Loucy (cell line): Measurements from ENCODE around the gene OSBPL9.

Experiments
- H2AFZ ChIP-seq: fragments of 200-600 bp; sonication (generic); 2 replicates; pipeline ENCODE4 v1.6.0; 2016; ENCODE audit warnings: antibody characterized with exemption, mild to moderate bottlenecking, low read length, moderate library complexity
- H3F3A ChIP-seq: fragments of 200-600 bp; 2 replicates; pipeline ENCODE4 v1.6.0; 2016; ENCODE audit warnings: antibody characterized with exemption, low read depth, mild to moderate bottlenecking
- H3K27me3 ChIP-seq: fragments of 200-600 bp; sonication (generic); 2 replicates; pipeline ENCODE4 v1.6.1; 2014; ENCODE audit warnings: low read length, mild to moderate bottlenecking; ENCODE audit not compliant: insufficient read depth, poor library complexity, severe bottlenecking
- H3K36me3 ChIP-seq: fragments of 200-600 bp; sonication (generic); 2 replicates; pipeline ENCODE4 v1.6.1; 2016; ENCODE audit warnings: low read length; ENCODE audit not compliant: insufficient read depth
- H3K4me1 ChIP-seq: fragments of 200-600 bp; sonication (generic); 2 replicates; pipeline ENCODE4 v1.5.1; 2014; ENCODE audit warnings: low read length, mild to moderate bottlenecking; ENCODE audit not compliant: insufficient read depth, poor library complexity, severe bottlenecking
- H3K4me2 ChIP-seq: fragments of 200-600 bp; sonication (generic); 2 replicates; pipeline ENCODE4 v1.6.0; 2014; ENCODE audit warnings: antibody characterized with exemption, low read length, low read depth, mild to moderate bottlenecking; ENCODE audit not compliant: poor library complexity, severe bottlenecking
- H3K4me3 ChIP-seq: fragments of 200-600 bp; sonication (generic); 2 replicates; pipeline ENCODE4 v1.5.1; 2014; ENCODE audit warnings: low read length, mild to moderate bottlenecking, mixed read lengths; ENCODE audit not compliant: poor library complexity, severe bottlenecking
- H3K79me2 ChIP-seq: fragments of 200-600 bp; sonication (generic); 2 replicates; pipeline ENCODE4 v1.6.1; 2014; ENCODE audit warnings: low read length; ENCODE audit not compliant: insufficient read depth
- H3K9ac ChIP-seq: fragments of 200-600 bp; sonication (generic); 2 replicates; pipeline ENCODE4 v1.6.0; 2014; ENCODE audit warnings: mild to moderate bottlenecking, low read depth, low read length, moderate library complexity; ENCODE audit not compliant: poor library complexity, severe bottlenecking
- H3K9me2 ChIP-seq: fragments of 200-600 bp; sonication (generic); replicated peaks from 2 replicates; pipeline ENCODE4 v1.6.1; 2016; ENCODE audit warnings: low read depth, low read length, mixed read lengths
- H3K9me3 ChIP-seq: fragments of 200-600 bp; sonication (generic); 2 replicates; pipeline ENCODE4 v1.6.1; 2014; ENCODE audit warnings: mild to moderate bottlenecking, antibody characterized with exemption, low read length, low read depth; ENCODE audit not compliant: insufficient read depth
- H4K20me1 ChIP-seq: fragments of 200-600 bp; sonication (generic); 2 replicates; pipeline ENCODE4 v1.6.0; 2014; ENCODE audit warnings: antibody characterized with exemption, low read length, mild to moderate bottlenecking; ENCODE audit not compliant: insufficient read depth, poor library complexity, severe bottlenecking
- EZH2phosphoT487 ChIP-seq: fragments of 200-600 bp; IDR thresholded peaks from 2 replicates; pipeline ENCODE4 v1.6.1; 2018; ENCODE audit warnings: antibody characterized with exemption, mild to moderate bottlenecking, moderate library complexity, borderline replicate concordance
- TF ChIP-seq, protein P1 (sequence below): fragments of 200-600 bp; sonication (generic); conservative IDR thresholded peaks from 2 replicates; pipeline ENCODE4 v1.5.1; 2014; ENCODE audit warnings: mild to moderate bottlenecking, antibody characterized with exemption, low read length

The OSBPL9 gene

GRCh38 chr1:51776408-51776807, 159.5 kb downstream of the OSBPL9 start:
- no peaks in the 10 kb centered on the region for H4K20me1 ChIP-seq

DNA sequence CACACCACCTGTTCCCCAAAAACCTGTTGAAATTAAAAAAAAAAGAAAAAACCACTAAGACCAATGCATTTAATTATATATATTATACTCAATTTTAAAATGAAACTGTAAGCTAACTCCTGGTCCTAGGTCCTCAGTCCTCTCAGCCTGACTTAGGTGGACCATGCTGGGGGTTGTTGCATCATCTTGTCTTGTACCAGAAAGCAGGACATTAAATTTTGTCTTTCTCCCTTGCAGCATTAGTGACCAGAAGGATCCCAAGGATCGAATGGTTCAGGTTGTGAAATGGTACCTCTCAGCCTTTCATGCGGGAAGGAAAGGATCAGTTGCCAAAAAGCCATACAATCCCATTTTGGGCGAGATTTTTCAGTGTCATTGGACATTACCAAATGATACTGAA, 164.0 kb downstream of the OSBPL9 start:
- Histone ChIP-seq H3K9me2 (no peaks in the 10 kb centered on the region), H3K36me3 (peaks cover 73% of the 10 kb centered on the region), H4K20me1 (no peaks in the 10 kb centered on the region), H2AFZ (no peak overlapping the region), H3K9ac (no peak overlapping the region), H3F3A (no peaks in the 10 kb centered on the region), H3K4me2 (no peak overlapping the region), H3K79me2 (no peaks in the 10 kb centered on the region), H3K27me3 (no peaks in the 10 kb centered on the region), H3K4me1 (no peaks in the 10 kb centered on the region), H3K4me3 (no peak overlapping the region), H3K9me3 (no peaks in the 10 kb centered on the region)
- TF ChIP-seq, protein P1, sequence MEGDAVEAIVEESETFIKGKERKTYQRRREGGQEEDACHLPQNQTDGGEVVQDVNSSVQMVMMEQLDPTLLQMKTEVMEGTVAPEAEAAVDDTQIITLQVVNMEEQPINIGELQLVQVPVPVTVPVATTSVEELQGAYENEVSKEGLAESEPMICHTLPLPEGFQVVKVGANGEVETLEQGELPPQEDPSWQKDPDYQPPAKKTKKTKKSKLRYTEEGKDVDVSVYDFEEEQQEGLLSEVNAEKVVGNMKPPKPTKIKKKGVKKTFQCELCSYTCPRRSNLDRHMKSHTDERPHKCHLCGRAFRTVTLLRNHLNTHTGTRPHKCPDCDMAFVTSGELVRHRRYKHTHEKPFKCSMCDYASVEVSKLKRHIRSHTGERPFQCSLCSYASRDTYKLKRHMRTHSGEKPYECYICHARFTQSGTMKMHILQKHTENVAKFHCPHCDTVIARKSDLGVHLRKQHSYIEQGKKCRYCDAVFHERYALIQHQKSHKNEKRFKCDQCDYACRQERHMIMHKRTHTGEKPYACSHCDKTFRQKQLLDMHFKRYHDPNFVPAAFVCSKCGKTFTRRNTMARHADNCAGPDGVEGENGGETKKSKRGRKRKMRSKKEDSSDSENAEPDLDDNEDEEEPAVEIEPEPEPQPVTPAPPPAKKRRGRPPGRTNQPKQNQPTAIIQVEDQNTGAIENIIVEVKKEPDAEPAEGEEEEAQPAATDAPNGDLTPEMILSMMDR = no peak
- no peak for TF ChIP-seq EZH2phosphoT487

More at GRCh38 chr1:51776408-51776807, 159.5 kb downstream of the OSBPL9 start:
- Histone ChIP-seq H3F3A (no peaks in the 10 kb centered on the region), H3K36me3 (peaks cover 70% of the 10 kb centered on the region), H2AFZ (no peak overlapping the region), H3K9ac (no peak overlapping the region), H3K9me3 (no peaks in the 10 kb centered on the region), H3K4me1 (no peaks in the 10 kb centered on the region), H3K9me2 (no peaks in the 10 kb centered on the region), H3K27me3 (no peaks in the 10 kb centered on the region), H3K79me2 (no peaks in the 10 kb centered on the region), H3K4me2 (no peak overlapping the region), H3K4me3 (no peak overlapping the region)
- TF ChIP-seq EZH2phosphoT487 = no peak
- TF ChIP-seq, protein P1 = no peak

DNA sequence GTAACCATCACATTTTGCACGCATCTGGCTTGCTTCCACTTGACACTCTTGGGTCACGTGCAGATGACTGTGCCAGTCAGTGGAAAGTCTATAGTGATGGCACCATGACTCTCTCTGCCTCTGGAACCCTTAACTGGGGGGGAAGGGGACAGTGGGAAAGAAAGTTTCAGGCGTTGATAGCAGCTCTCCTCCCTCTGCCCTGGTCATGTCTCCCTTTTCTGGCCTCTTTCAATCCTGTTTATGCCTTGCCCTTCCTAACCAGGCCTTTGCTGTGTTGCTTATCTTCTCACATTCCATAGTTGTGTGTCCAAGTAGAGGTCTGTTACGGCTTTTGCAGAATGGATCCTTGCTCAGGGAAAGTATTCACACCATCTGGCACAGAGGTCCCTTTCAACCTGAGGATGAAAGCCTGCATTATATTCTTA, 168.1 kb downstream of the OSBPL9 start:
- H3K36me3 ChIP-seq = peaks cover 93% of the 10 kb centered on the region
- no peak overlapping the region for H3K9ac ChIP-seq
- no peaks in the 10 kb centered on the region for H3K4me1 ChIP-seq
- H3F3A ChIP-seq = no peaks in the 10 kb centered on the region
- no peak overlapping the region for H3K4me3 ChIP-seq
- H3K27me3 ChIP-seq = no peaks in the 10 kb centered on the region
- no peaks in the 10 kb centered on the region for H3K9me3 ChIP-seq
- TF ChIP-seq EZH2phosphoT487 = no peak
- TF ChIP-seq, protein P1 = no peak
- no peak overlapping the region for H2AFZ ChIP-seq
- no peaks in the 10 kb centered on the region for H3K9me2 ChIP-seq
- H3K79me2 ChIP-seq = no peaks in the 10 kb centered on the region
- H3K4me2 ChIP-seq = no peak overlapping the region
- H4K20me1 ChIP-seq = no peaks in the 10 kb centered on the region
